Testis (tissue), 2 donors: ENCODE measurements around the gene LCNL1.

Source experiments
- POLR2A ChIP-seq: fragments of 450-650 bp; IDR thresholded peaks from one replicate; pipeline ENCODE4 v1.6.1; 2017; ENCODE audit warnings: antibody characterized with exemption, mild to moderate bottlenecking, moderate library complexity
- TF ChIP-seq, protein P1 (sequence below), 3 experiments: fragments of 450-650 bp in 2 of 3; fragments of 200-600 bp in 1 of 3; sonication (generic) in 1 of 3; IDR thresholded peaks; one replicate each; pipeline ENCODE4 v1.5.1; 2016 to 2019; ENCODE audit warnings: antibody characterized with exemption in 3 of 3, mild to moderate bottlenecking in 2 of 3, moderate library complexity in 1 of 3

DNA sequence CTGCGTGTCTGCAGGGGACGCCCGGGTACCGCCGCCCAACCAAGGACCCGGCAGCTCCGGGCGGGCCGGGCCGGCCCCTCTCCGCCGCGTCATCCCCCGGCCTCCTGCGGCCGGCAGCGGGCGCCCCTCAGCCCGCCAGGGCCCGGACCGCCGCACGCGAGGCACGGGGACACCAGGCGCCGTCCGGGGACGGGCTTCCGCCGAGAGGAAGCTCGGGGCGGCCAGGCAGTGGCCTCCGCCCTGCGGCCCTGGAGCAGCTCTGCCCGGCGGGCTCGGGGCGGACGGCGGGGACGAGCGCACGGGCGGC is 38.6 kb upstream of the LCNL1 start:
- TF ChIP-seq, protein P1, sequence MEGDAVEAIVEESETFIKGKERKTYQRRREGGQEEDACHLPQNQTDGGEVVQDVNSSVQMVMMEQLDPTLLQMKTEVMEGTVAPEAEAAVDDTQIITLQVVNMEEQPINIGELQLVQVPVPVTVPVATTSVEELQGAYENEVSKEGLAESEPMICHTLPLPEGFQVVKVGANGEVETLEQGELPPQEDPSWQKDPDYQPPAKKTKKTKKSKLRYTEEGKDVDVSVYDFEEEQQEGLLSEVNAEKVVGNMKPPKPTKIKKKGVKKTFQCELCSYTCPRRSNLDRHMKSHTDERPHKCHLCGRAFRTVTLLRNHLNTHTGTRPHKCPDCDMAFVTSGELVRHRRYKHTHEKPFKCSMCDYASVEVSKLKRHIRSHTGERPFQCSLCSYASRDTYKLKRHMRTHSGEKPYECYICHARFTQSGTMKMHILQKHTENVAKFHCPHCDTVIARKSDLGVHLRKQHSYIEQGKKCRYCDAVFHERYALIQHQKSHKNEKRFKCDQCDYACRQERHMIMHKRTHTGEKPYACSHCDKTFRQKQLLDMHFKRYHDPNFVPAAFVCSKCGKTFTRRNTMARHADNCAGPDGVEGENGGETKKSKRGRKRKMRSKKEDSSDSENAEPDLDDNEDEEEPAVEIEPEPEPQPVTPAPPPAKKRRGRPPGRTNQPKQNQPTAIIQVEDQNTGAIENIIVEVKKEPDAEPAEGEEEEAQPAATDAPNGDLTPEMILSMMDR (IDR thresholded peaks at IDR 0.05): no peak
- TF ChIP-seq POLR2A: no peak
